Cardiac muscle cell (in vitro differentiated cells and primary cell): ENCODE measurements around the gene UBP1. TPM values are rescaled to one million over a fixed set of nuclear protein-coding genes. Genes with fewer than 3 reads are reported as not detected.

ENCODE experiments used
- DNase-seq, 2 donors: peaks; one replicate each; pipeline versions ENCODE4 v3.0.0 to v3.0.0-alpha.2; 2010 to 2017; ENCODE audit warnings: low read depth in 1 of 2, low spot score in 1 of 2
- H3K27ac ChIP-seq: fragments of 200-600 bp; sonication (generic); 2 replicates; pipeline ENCODE4 v1.5.1; 2016
- H3K27me3 ChIP-seq: fragments of 200-600 bp; sonication (generic); 2 replicates; pipeline ENCODE4 v1.6.0; 2016; ENCODE audit warnings: control low read depth
- H3K36me3 ChIP-seq: fragments of 200-600 bp; sonication (generic); 2 replicates; pipeline ENCODE4 v1.5.1; 2016; ENCODE audit warnings: control low read depth
- H3K4me1 ChIP-seq: fragments of 200-600 bp; sonication (generic); 2 replicates; pipeline ENCODE4 v1.8.1; 2017; ENCODE audit warnings: low read depth, mild to moderate bottlenecking, mixed run types
- H3K4me3 ChIP-seq: fragments of 200-600 bp; sonication (generic); 2 replicates; pipeline ENCODE4 v1.5.1; 2016; ENCODE audit warnings: mild to moderate bottlenecking
- H3K9me3 ChIP-seq: fragments of 200-600 bp; sonication (generic); 2 replicates; pipeline ENCODE4 v1.5.1; 2017; ENCODE audit warnings: low read depth, mild to moderate bottlenecking, control low read depth
- CTCF ChIP-seq: IDR thresholded peaks from 2 replicates; pipeline ENCODE4 v1.5.1; 2012; ENCODE audit warnings: low read depth, mild to moderate bottlenecking, low read length
- polyA plus RNA-seq: library from polyadenylated mRNA; unstranded; fragments of >200 nt; fragmentation: Nextera tagmentation; extraction: Ambion mirVana; gene quantifications from 2 replicates; pipeline ENCODE4 v1.2.1, GENCODE V29; 2016
- total RNA-seq: library from RNA; depleted of rRNA; stranded (reverse); fragments of >200 nt; gene quantifications from 2 replicates; pipeline ENCODE4 v1.2.3, GENCODE V29; 2016

The UBP1 gene
- total and polyA plus RNA-seq, 2 experiments from 2014 or later, result 39.0 to 51.5 TPM

- peaks cover 9% of the 10 kb centered on the region for H3K36me3 ChIP-seq
- H3K9me3 ChIP-seq, result no peaks in the 10 kb centered on the region
- TF ChIP-seq CTCF, result no peak
Measured at GRCh38 chr3:33377931-33378330, 62.3 kb downstream of the UBP1 start.

GRCh38 chr3:33377489-33377888, 62.7 kb downstream of the UBP1 start:
- H3K36me3 ChIP-seq, result peaks cover 9% of the 10 kb centered on the region
- H3K4me3 ChIP-seq, result no peak overlapping the region
- H3K9me3 ChIP-seq, result no peaks in the 10 kb centered on the region
- no peaks in the 10 kb centered on the region for H3K4me1 ChIP-seq
- H3K27ac ChIP-seq, result no peak overlapping the region
- no peak for DNase-seq
- H3K27me3 ChIP-seq, result no peaks in the 10 kb centered on the region
- peak; percentile 8 for TF ChIP-seq CTCF

More at GRCh38 chr3:33377931-33378330, 62.3 kb downstream of the UBP1 start:
- H3K4me3 ChIP-seq, result no peak overlapping the region
- no peak overlapping the region for H3K27ac ChIP-seq
- no peaks in the 10 kb centered on the region for H3K4me1 ChIP-seq
- DNase-seq, result peak in 1 of 2 donors; percentile 13
- no peaks in the 10 kb centered on the region for H3K27me3 ChIP-seq

- no peak overlapping the region for H3K4me3 ChIP-seq
- H3K27me3 ChIP-seq, result no peaks in the 10 kb centered on the region
- H3K9me3 ChIP-seq, result no peaks in the 10 kb centered on the region
- no peak overlapping the region for H3K27ac ChIP-seq
- TF ChIP-seq CTCF, result no peak
- H3K4me1 ChIP-seq, result no peaks in the 10 kb centered on the region
- no peak for DNase-seq
- H3K36me3 ChIP-seq, result peaks cover 9% of the 10 kb centered on the region
Measured at GRCh38 chr3:33373082-33373437, 67.1 kb downstream of the UBP1 start.

- DNase-seq, result peak; percentile 59 to 72
- Histone ChIP-seq H3K27me3 (no peaks in the 10 kb centered on the region), H3K4me3 (no peak overlapping the region), H3K4me1 (no peaks in the 10 kb centered on the region), H3K27ac (no peak overlapping the region), H3K9me3 (no peaks in the 10 kb centered on the region), H3K36me3 (peaks cover 9% of the 10 kb centered on the region)
- peak; percentile 96 for TF ChIP-seq CTCF
Measured at GRCh38 chr3:33372218-33373081, 67.8 kb downstream of the UBP1 start.

GRCh38 chr3:33364531-33365128, 75.6 kb downstream of the UBP1 start:
- H3K27ac ChIP-seq, result no peak overlapping the region
- DNase-seq, result no peak

More at GRCh38 chr3:33364531-33365128, 75.6 kb downstream of the UBP1 start:
- Histone ChIP-seq H3K4me1 (peaks cover 13% of the 10 kb centered on the region), H3K36me3 (no peaks in the 10 kb centered on the region), H3K4me3 (no peak overlapping the region), H3K27me3 (no peaks in the 10 kb centered on the region), H3K9me3 (no peaks in the 10 kb centered on the region)
- no peak for TF ChIP-seq CTCF
